ENCODE data around the gene USP6NL. TPM values are rescaled to one million over a fixed set of nuclear protein-coding genes. Genes with fewer than 3 reads are reported as not detected.

USP6NL gene
- total RNA-seq, 1 donor from 2014 or later: 39.9 TPM

GRCh38 chr10:11468126-11468742, 143.2 kb downstream of the USP6NL start:
- peaks cover 3% of the 10 kb centered on the region for H3K4me1 Mint-ChIP-seq
- no peak overlapping the region for H3K27ac ChIP-seq
- H3K27me3 ChIP-seq: no peaks in the 10 kb centered on the region
- H3K79me2 ChIP-seq (ENCODE audit: low read depth): peaks cover 16% of the 10 kb centered on the region
- peaks cover 20% of the 10 kb centered on the region for H3K36me3 Mint-ChIP-seq
- no peak overlapping the region for H3K4me2 ChIP-seq
- no peak for TF ChIP-seq EZH2phosphoT487 (IDR thresholded peaks at IDR 0.05)
- no peak for TF ChIP-seq CTCF (IDR thresholded peaks at IDR 0.05)
- no peak for TF ChIP-seq EZH2 (IDR thresholded peaks at IDR 0.05)
- H3K27ac Mint-ChIP-seq: no peak overlapping the region
- peaks cover 2% of the 10 kb centered on the region for H3K27me3 Mint-ChIP-seq (ENCODE audit: insufficient read depth, low read depth)
- H3K9ac ChIP-seq: no peak overlapping the region
- no peaks in the 10 kb centered on the region for H3K9me3 Mint-ChIP-seq
- no peaks in the 10 kb centered on the region for H3K9me3 ChIP-seq (ENCODE audit: low read depth)
- no peak for DNase-seq (ENCODE audit: low spot score)
- H3K4me3 ChIP-seq: no peak overlapping the region
- H3K4me3 Mint-ChIP-seq: no peak overlapping the region
- H3F3A ChIP-seq (ENCODE audit: low read depth): no peaks in the 10 kb centered on the region
- peaks cover 4% of the 10 kb centered on the region for H3K36me3 ChIP-seq
- H4K20me1 ChIP-seq (ENCODE audit: low read depth): peaks cover 17% of the 10 kb centered on the region
- peaks cover 12% of the 10 kb centered on the region for H3K4me1 ChIP-seq
- no peak overlapping the region for H2AFZ ChIP-seq (replicated peaks)

GRCh38 chr10:11465406-11465805, 146.0 kb downstream of the USP6NL start:
- no peak overlapping the region for H3K27ac Mint-ChIP-seq
- peaks cover 17% of the 10 kb centered on the region for H4K20me1 ChIP-seq (ENCODE audit: low read depth)
- no peaks in the 10 kb centered on the region for H3K9me3 Mint-ChIP-seq
- no peak overlapping the region for H3K4me3 ChIP-seq
- no peak for TF ChIP-seq EZH2 (IDR thresholded peaks at IDR 0.05)
- peaks cover 7% of the 10 kb centered on the region for H3K79me2 ChIP-seq (ENCODE audit: low read depth)
- H3K27ac ChIP-seq: no peak overlapping the region
- H3K27me3 ChIP-seq: no peaks in the 10 kb centered on the region
- no peak overlapping the region for H3K4me2 ChIP-seq
- peaks cover 2% of the 10 kb centered on the region for H3K27me3 Mint-ChIP-seq (ENCODE audit: insufficient read depth, low read depth)
- no peaks in the 10 kb centered on the region for H3K9me3 ChIP-seq (ENCODE audit: low read depth)
- no peak overlapping the region for H3K9ac ChIP-seq
- H3K4me3 Mint-ChIP-seq: no peak overlapping the region
- H3K36me3 ChIP-seq: peaks cover 4% of the 10 kb centered on the region
- H3K36me3 Mint-ChIP-seq: peaks cover 28% of the 10 kb centered on the region
- H3F3A ChIP-seq (ENCODE audit: low read depth): no peaks in the 10 kb centered on the region
- no peak for DNase-seq (ENCODE audit: low spot score)
- no peak overlapping the region for H2AFZ ChIP-seq (replicated peaks)
- peaks cover 3% of the 10 kb centered on the region for H3K4me1 Mint-ChIP-seq
- peaks cover 12% of the 10 kb centered on the region for H3K4me1 ChIP-seq

GRCh38 chr10:11463111-11463510, 148.3 kb downstream of the USP6NL start:
- Histone ChIP-seq H2AFZ (replicated peaks) (no peak overlapping the region), H3K27me3 (no peaks in the 10 kb centered on the region), H3K9ac (no peak overlapping the region), H3K9me3 (ENCODE audit: low read depth) (no peaks in the 10 kb centered on the region), H3K79me2 (ENCODE audit: low read depth) (peaks cover 3% of the 10 kb centered on the region), H3K27ac (no peak overlapping the region), H3F3A (ENCODE audit: low read depth) (no peaks in the 10 kb centered on the region), H3K4me1 (no peaks in the 10 kb centered on the region), H3K4me2 (no peak overlapping the region), H3K4me3 (no peak overlapping the region), H3K36me3 (peaks cover 4% of the 10 kb centered on the region), H4K20me1 (ENCODE audit: low read depth) (peaks cover 9% of the 10 kb centered on the region)
- TF ChIP-seq EZH2 (IDR thresholded peaks at IDR 0.05) (no peak), CTCF (IDR thresholded peaks at IDR 0.05) (no peak), EZH2phosphoT487 (IDR thresholded peaks at IDR 0.05) (no peak)
- H3K27me3 Mint-ChIP-seq (ENCODE audit: insufficient read depth, low read depth): peaks cover 2% of the 10 kb centered on the region
- peaks cover 21% of the 10 kb centered on the region for H3K36me3 Mint-ChIP-seq
- no peaks in the 10 kb centered on the region for H3K9me3 Mint-ChIP-seq
- H3K4me3 Mint-ChIP-seq: no peak overlapping the region
- H3K4me1 Mint-ChIP-seq: no peaks in the 10 kb centered on the region
- DNase-seq (ENCODE audit: low spot score): no peak
- H3K27ac Mint-ChIP-seq: no peak overlapping the region

- Histone ChIP-seq H3K27ac (no peak overlapping the region), H3K4me1 (no peaks in the 10 kb centered on the region), H3K27me3 (no peaks in the 10 kb centered on the region), H3K4me3 (no peak overlapping the region), H2AFZ (replicated peaks) (no peak overlapping the region), H3K9me3 (ENCODE audit: low read depth) (no peaks in the 10 kb centered on the region), H3K79me2 (ENCODE audit: low read depth) (peaks cover 3% of the 10 kb centered on the region), H3F3A (ENCODE audit: low read depth) (no peaks in the 10 kb centered on the region), H3K9ac (no peak overlapping the region), H4K20me1 (ENCODE audit: low read depth) (peaks cover 9% of the 10 kb centered on the region), H3K4me2 (no peak overlapping the region), H3K36me3 (peaks cover 4% of the 10 kb centered on the region)
- no peak for TF ChIP-seq EZH2phosphoT487 (IDR thresholded peaks at IDR 0.05)
- no peak for TF ChIP-seq EZH2 (IDR thresholded peaks at IDR 0.05)
- TF ChIP-seq CTCF (IDR thresholded peaks at IDR 0.05): no peak
- no peak overlapping the region for H3K4me3 Mint-ChIP-seq
- peaks cover 2% of the 10 kb centered on the region for H3K27me3 Mint-ChIP-seq (ENCODE audit: insufficient read depth, low read depth)
- H3K36me3 Mint-ChIP-seq: peaks cover 20% of the 10 kb centered on the region
- H3K27ac Mint-ChIP-seq: no peak overlapping the region
- no peak for DNase-seq (ENCODE audit: low spot score)
- no peaks in the 10 kb centered on the region for H3K9me3 Mint-ChIP-seq
- no peaks in the 10 kb centered on the region for H3K4me1 Mint-ChIP-seq
Observed at GRCh38 chr10:11462071-11462470, 149.4 kb downstream of the USP6NL start.
